HepG2 (cell line): ENCODE measurements around the gene FRMD4B. TPM values are rescaled to one million over a fixed set of nuclear protein-coding genes. Genes with fewer than 3 reads are reported as not detected.

Experiments
- ATAC-seq: fragments of 200-7000 bp; cut with Tn5 transposase; 3 replicates; pipeline ENCODE4 v1.9.1; 2020; ENCODE audit warnings: mild to moderate bottlenecking, moderate library complexity
- BruUV-seq: library from RNA; stranded (reverse); fragments of 400-500 nt; replicated peaks from 2 replicates; lab custom pipeline; 2021; lab: Mats Ljungman, UMichigan
- CTCF ChIA-PET: fragments of 300-600 bp; formaldehyde crosslinking; extraction: SDS; loops from one replicate; lab custom pipeline; 2021; ENCODE audit warnings: low total read pairs, inconsistent platforms, low intra/inter-chr PET ratio; lab: Yijun Ruan, JAX
- POLR2A ChIA-PET: fragments of 350-600 bp; sonication (Branson Sonifier 250); formaldehyde crosslinking; loops from one replicate; lab custom pipeline; 2020; ENCODE audit warnings: antibody characterized with exemption, inconsistent platforms; lab: Yijun Ruan, JAX
- DNase-seq: peaks from one replicate; pipeline ENCODE4 v3.0.0-alpha.2; 2015; ENCODE audit warnings: low spot score
- FAIRE-seq: peaks from 3 replicates; lab custom pipeline; 2011; peaks lifted over from hg19 to GRCh38; lab: Jason Lieb, UNC
- H2AFZ ChIP-seq: one replicate; pipeline ENCODE4 v1.6.1; 2011; ENCODE audit warnings: low read length, inconsistent platforms
- H3K27ac ChIP-seq: fragments of 300-600 bp; 3 replicates; pipeline ENCODE4 v1.8.0; 2011; ENCODE audit warnings: mixed run types, mild to moderate bottlenecking, mixed read lengths, low read length, inconsistent platforms; ENCODE audit not compliant: insufficient read depth; ENCODE audit errors: extremely low read length
- H3K27me3 ChIP-seq, 2 experiments: fragments of 200-600 bp in 1 of 2; 2 replicates in 1 of 2; 3 replicates in 1 of 2; pipeline versions ENCODE4 v1.6.0 to v1.8.0; 2011; ENCODE audit warnings: low read length in 2 of 2, mild to moderate bottlenecking in 2 of 2, moderate library complexity in 2 of 2, inconsistent platforms in 1 of 2; ENCODE audit not compliant: insufficient read depth in 2 of 2, control insufficient read depth in 1 of 2
- H3K36me3 ChIP-seq, 2 experiments: fragments of 200-600 bp in 1 of 2; replicated peaks in 1 of 2; 2 replicates in 1 of 2; 3 replicates in 1 of 2; pipeline versions ENCODE4 v1.5.1 to v1.8.0; 2011; ENCODE audit warnings: low read length in 2 of 2, inconsistent platforms in 1 of 2; ENCODE audit not compliant: insufficient read depth in 2 of 2, control insufficient read depth in 1 of 2
- H3K4me1 ChIP-seq: 2 replicates; pipeline ENCODE4 v1.5.1; 2012; ENCODE audit warnings: low read length, inconsistent platforms; ENCODE audit not compliant: insufficient read depth
- H3K4me2 ChIP-seq: 2 replicates; pipeline ENCODE4 v1.6.0; 2011; ENCODE audit warnings: low read depth, low read length, inconsistent platforms
- H3K4me3 ChIP-seq, 3 experiments: fragments of 200-600 bp in 1 of 3; sonication (generic), shearing (Covaris generic) in 1 of 3; replicated peaks in 1 of 3; 2 replicates each; pipeline ENCODE4 v1.5.1; 2011 to 2016; ENCODE audit warnings: low read length in 3 of 3, inconsistent platforms in 2 of 3, low read depth in 2 of 3, mild to moderate bottlenecking in 2 of 3, control low read depth in 1 of 3, mixed read lengths in 1 of 3; ENCODE audit not compliant: insufficient read depth in 1 of 3
- H3K79me2 ChIP-seq: one replicate; pipeline ENCODE4 v1.6.1; 2011; ENCODE audit warnings: low read length, inconsistent platforms; ENCODE audit not compliant: insufficient read depth
- H3K9ac ChIP-seq: 2 replicates; pipeline ENCODE4 v1.6.0; 2011; ENCODE audit warnings: mild to moderate bottlenecking, low read depth, low read length, inconsistent platforms; ENCODE audit not compliant: insufficient read depth
- H3K9me3 ChIP-seq: 2 replicates; pipeline ENCODE4 v1.5.1; 2012; ENCODE audit warnings: mild to moderate bottlenecking, low read length
- H4K20me1 ChIP-seq: 2 replicates; pipeline ENCODE4 v1.6.0; 2011; ENCODE audit warnings: inconsistent platforms, mild to moderate bottlenecking, low read length, moderate library complexity; ENCODE audit not compliant: insufficient read depth
- AHR ChIP-seq: IDR thresholded peaks from 2 replicates; pipeline ENCODE4 v1.6.1; 2018; ENCODE audit warnings: missing genetic modification reagents, missing compliant biosample characterization
- FOXA1 ChIP-seq, 2 experiments: fragments of 450-650 bp in 1 of 2; sonication (generic) in 1 of 2; formaldehyde crosslinking in 1 of 2; IDR thresholded peaks; 2 replicates each; pipeline versions ENCODE4 v1.4.0 to v1.6.1; 2016 to 2020; ENCODE audit warnings: missing genetic modification reagents in 1 of 2
- HMGA1 ChIP-seq: sonication (generic); formaldehyde crosslinking; conservative IDR thresholded peaks from 2 replicates; pipeline ENCODE4 v1.4.0; 2020; ENCODE audit warnings: missing genetic modification reagents
- MED13 ChIP-seq: sonication (generic); formaldehyde crosslinking; IDR thresholded peaks from 2 replicates; pipeline ENCODE4 v1.5.0; 2020; ENCODE audit warnings: missing genetic modification reagents
- NCOA5 ChIP-seq: sonication (generic); formaldehyde crosslinking; IDR thresholded peaks from 2 replicates; pipeline ENCODE4 v1.4.0; 2020; ENCODE audit warnings: missing genetic modification reagents
- POLR2G ChIP-seq: fragments of 200-400 bp; formaldehyde crosslinking; IDR thresholded peaks from 2 replicates; pipeline ENCODE4 v1.6.1; 2018; ENCODE audit warnings: mild to moderate bottlenecking, low read depth, low read length, moderate library complexity
- PRDM10 ChIP-seq: sonication (generic); formaldehyde crosslinking; IDR thresholded peaks from 2 replicates; pipeline ENCODE4 v1.4.0; 2020; ENCODE audit warnings: low read depth, missing genetic modification reagents
- ZNF230 ChIP-seq: sonication (generic); formaldehyde crosslinking; IDR thresholded peaks from 2 replicates; pipeline ENCODE4 v1.4.0; 2020; ENCODE audit warnings: mild to moderate bottlenecking, missing genetic modification reagents
- ZNF274 ChIP-seq: sonication (generic); formaldehyde crosslinking; IDR thresholded peaks from 2 replicates; pipeline ENCODE4 v1.5.1; 2020; ENCODE audit warnings: mild to moderate bottlenecking, missing genetic modification reagents
- ZNF275 ChIP-seq: sonication (generic); formaldehyde crosslinking; IDR thresholded peaks from 2 replicates; pipeline ENCODE4 v1.8.0; 2022; ENCODE audit warnings: missing genetic modification reagents, mild to moderate bottlenecking, inconsistent platforms, borderline replicate concordance
- ZNF282 ChIP-seq: fragments of 450-650 bp; IDR thresholded peaks from 2 replicates; pipeline ENCODE4 v1.6.1; 2018; ENCODE audit not compliant: partially characterized antibody
- ZNF549 ChIP-seq: sonication (generic); formaldehyde crosslinking; IDR thresholded peaks from 2 replicates; pipeline ENCODE4 v1.5.0; 2020; ENCODE audit warnings: missing genetic modification reagents
- ZNF703 ChIP-seq: sonication (generic); formaldehyde crosslinking; IDR thresholded peaks from 2 replicates; pipeline ENCODE4 v1.5.1; 2020; ENCODE audit warnings: missing genetic modification reagents, mild to moderate bottlenecking, moderate library complexity, borderline replicate concordance
- WGBS: methylation state at CpG from one replicate; pipeline ENCODE4 v1.1.6; 2017; ENCODE audit warnings: low lambda C conversion rate; 5-methylcytosine and 5-hydroxymethylcytosine counted together
- in situ Hi-C: cut with HindIII; loops from 2 replicates; pipeline ENCODE4 v1.10.0; 2017; ENCODE audit warnings: low pct_unique_long_range_greater_than_20kb; ENCODE audit not compliant: extremely low pct_ligation_motif_present
- intact Hi-C: fragments of 100-400 bp; cut with micrococcal nuclease; formaldehyde crosslinking; loops from one replicate; pipeline ENCODE4 v1.10.0; 2022; ENCODE audit not compliant: unreplicated experiment
- polyA plus RNA-seq, 8 experiments: library from polyadenylated mRNA; depleted of rRNA in 3 of 8; stranded (reverse) in 7 of 8; unstranded in 1 of 8; fragments of >200 nt; fragmentation: Illumina TruSeq in 4 of 8; extraction: Trizol in 4 of 8; gene quantifications; 2 replicates each; pipeline versions ENCODE4 v1.2.1 to v1.2.3, GENCODE V29; 2011 to 2016; ENCODE audit warnings: low read depth in 4 of 8, missing spikeins in 1 of 8, mixed read lengths in 1 of 8; ENCODE audit not compliant: insufficient read depth in 1 of 8
- total RNA-seq, 5 experiments: library from RNA; depleted of rRNA; stranded (reverse); fragments of >200 nt; fragmentation: Illumina TruSeq; extraction: Trizol; gene quantifications; 2 replicates each; pipeline ENCODE4 v1.2.3, GENCODE V29; 2016; ENCODE audit warnings: low read depth in 1 of 5
- TF ChIP-seq, protein P1 (sequence below): sonication (generic); formaldehyde crosslinking; IDR thresholded peaks from 2 replicates; pipeline ENCODE4 v1.5.0; 2020; ENCODE audit warnings: missing genetic modification reagents
- TF ChIP-seq, protein P2 (sequence below): sonication (generic); formaldehyde crosslinking; IDR thresholded peaks from 2 replicates; pipeline ENCODE4 v1.4.0; 2020; ENCODE audit warnings: mild to moderate bottlenecking, missing genetic modification reagents

Gene FRMD4B
- total and polyA plus RNA-seq, 2 of the 13 experiments (the other 11 are each of a cell fraction or from before 2014, with no cell fraction given): 3.0 to 3.3 TPM

DNA sequence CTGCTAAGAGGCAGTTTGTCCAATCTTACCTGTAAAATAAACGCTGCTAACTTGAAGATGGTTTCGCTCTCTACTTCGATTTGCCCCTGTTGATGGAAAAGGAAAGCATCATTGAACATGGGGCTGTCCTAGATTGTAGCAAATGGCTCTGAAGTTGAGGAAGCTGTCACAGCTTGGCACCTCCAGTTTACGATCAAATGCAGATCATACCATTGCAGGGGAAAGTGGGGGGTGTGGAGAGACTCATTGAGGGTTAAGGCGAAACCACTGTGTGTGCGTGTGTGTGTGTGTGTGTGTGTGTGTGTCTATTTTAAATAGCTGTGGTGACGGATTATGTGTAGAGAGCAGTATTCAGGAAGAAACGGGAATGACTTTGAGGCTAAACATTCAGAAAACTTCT is 135.9 kb downstream of the FRMD4B start (continued):
- TF ChIP-seq PRDM10: peak; percentile 96

GRCh38 chr3:69249001-69249400 is 136.9 kb downstream of the FRMD4B start:
- no peaks in the 10 kb centered on the region for H4K20me1 ChIP-seq
- H3K9ac ChIP-seq: no peak overlapping the region
- no peak overlapping the region for H3K4me3 ChIP-seq
- CTCF ChIA-PET: no interaction called here
- BruUV-seq: no TSS peak
- H3K4me1 ChIP-seq: peaks cover 24% of the 10 kb centered on the region
- POLR2A ChIA-PET: no interaction called here
- no peaks in the 10 kb centered on the region for H3K79me2 ChIP-seq
- DNase-seq (no peak), FAIRE-seq (no peak), ATAC-seq (no peak)
- in situ Hi-C loops (no loop called here), intact Hi-C loops (loop anchor here (5.0 kb wide), 1 partner anchor 87 kb away; no protein-coding TSS in a partner anchor)
- no peaks in the 10 kb centered on the region for H3K9me3 ChIP-seq
- 53% methylated on average over 2 of the region's 2 CpGs for WGBS
- peaks cover 0 to 5% of the 10 kb centered on the region in 2 experiments; a peak in 3 of 5 replicates for H3K27me3 ChIP-seq
- TF ChIP-seq ZNF230 (CRISPR knock-in tag) (no peak), FOXA1 (IDR thresholded peaks at IDR 0.05) (no peak), FOXA1 (CRISPR knock-in tag; IDR thresholded peaks at IDR 0.05) (no peak), AHR (no peak), POLR2G (no peak), ZNF282 (no peak), NCOA5 (CRISPR knock-in tag) (no peak), ZNF275 (CRISPR knock-in tag) (no peak), MED13 (no peak), ZNF703 (no peak), HMGA1 (CRISPR knock-in tag) (no peak), ZNF274 (CRISPR knock-in tag) (no peak), ZNF549 (no peak)
- TF ChIP-seq, protein P1, sequence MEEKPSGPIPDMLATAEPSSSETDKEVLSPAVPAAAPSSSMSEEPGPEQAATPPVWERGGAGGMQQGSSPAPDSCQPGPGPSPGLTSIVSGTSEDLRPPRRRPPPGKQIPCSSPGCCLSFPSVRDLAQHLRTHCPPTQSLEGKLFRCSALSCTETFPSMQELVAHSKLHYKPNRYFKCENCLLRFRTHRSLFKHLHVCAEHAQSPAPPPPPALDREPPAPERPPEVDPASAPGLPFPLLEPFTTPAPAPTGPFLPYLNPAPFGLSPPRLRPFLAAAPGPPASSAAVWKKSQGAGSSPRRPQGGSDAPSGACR: no peak
- TF ChIP-seq, protein P2, sequence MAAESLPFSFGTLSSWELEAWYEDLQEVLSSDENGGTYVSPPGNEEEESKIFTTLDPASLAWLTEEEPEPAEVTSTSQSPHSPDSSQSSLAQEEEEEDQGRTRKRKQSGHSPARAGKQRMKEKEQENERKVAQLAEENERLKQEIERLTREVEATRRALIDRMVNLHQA: no peak
- no peaks in the 10 kb centered on the region for H3K36me3 ChIP-seq
- no peak overlapping the region for H3K4me2 ChIP-seq
- no peak overlapping the region for H3K27ac ChIP-seq
- no peak overlapping the region for H2AFZ ChIP-seq
